ENCODE measurements around the gene DNAH3.

Gene DNAH3

GRCh38 chr16:20905576-20905975 is 245.1 kb downstream of the DNAH3 start:
- Histone ChIP-seq H3K27me3 (ENCODE audit: insufficient read depth, poor library complexity, severe bottlenecking) (no peaks in the 10 kb centered on the region), H3K27ac (replicated peaks) (peak overlapping the region; percentile 75), H3K4me3 (replicated peaks; ENCODE audit: insufficient read depth, low read length) (no peak overlapping the region)
- TF ChIP-seq POLR2AphosphoS5 (IDR thresholded peaks at IDR 0.05; ENCODE audit: low read depth) (no peak), REST (IDR thresholded peaks at IDR 0.05; ENCODE audit: insufficient replicate concordance, low read depth) (no peak), GABPA (IDR thresholded peaks at IDR 0.05; ENCODE audit: low read depth) (no peak), SPI1 (IDR thresholded peaks at IDR 0.05; ENCODE audit: borderline replicate concordance, low read depth) (no peak)
- TF ChIP-seq, protein P1, sequence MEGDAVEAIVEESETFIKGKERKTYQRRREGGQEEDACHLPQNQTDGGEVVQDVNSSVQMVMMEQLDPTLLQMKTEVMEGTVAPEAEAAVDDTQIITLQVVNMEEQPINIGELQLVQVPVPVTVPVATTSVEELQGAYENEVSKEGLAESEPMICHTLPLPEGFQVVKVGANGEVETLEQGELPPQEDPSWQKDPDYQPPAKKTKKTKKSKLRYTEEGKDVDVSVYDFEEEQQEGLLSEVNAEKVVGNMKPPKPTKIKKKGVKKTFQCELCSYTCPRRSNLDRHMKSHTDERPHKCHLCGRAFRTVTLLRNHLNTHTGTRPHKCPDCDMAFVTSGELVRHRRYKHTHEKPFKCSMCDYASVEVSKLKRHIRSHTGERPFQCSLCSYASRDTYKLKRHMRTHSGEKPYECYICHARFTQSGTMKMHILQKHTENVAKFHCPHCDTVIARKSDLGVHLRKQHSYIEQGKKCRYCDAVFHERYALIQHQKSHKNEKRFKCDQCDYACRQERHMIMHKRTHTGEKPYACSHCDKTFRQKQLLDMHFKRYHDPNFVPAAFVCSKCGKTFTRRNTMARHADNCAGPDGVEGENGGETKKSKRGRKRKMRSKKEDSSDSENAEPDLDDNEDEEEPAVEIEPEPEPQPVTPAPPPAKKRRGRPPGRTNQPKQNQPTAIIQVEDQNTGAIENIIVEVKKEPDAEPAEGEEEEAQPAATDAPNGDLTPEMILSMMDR (IDR thresholded peaks at IDR 0.05; ENCODE audit: insufficient read depth, low read length): no peak
- DNase-seq (ENCODE audit: low read depth in 1 of 2, low spot score in 1 of 2): no peak

DNA sequence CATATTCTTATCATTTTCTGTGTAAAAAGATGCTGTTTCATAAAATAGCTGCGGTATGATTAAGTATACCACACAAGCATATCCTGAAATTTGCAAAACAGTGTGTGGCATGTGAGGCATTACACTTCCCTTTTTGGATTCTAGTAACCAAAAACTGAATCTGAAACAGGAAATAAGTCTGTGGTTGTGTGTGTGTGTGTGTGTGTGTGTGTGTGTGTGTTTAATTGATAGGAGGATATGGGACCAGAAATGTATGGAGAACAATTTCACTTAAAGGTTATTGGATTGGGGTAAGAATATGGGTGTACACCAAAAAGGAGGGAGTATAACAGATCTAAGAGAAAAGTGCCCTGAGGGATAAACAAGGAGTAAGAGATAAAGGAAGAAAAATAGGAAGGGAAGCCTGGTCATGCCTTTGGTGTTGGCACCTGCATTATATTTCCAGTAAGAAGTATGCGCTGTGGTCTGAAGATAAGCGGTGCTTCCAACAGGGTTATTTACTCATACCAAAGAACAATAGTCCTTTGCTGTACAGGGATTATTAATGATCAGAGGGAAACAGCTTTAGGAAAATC is 246.1 kb downstream of the DNAH3 start:
- TF ChIP-seq GABPA (IDR thresholded peaks at IDR 0.05; ENCODE audit: low read depth) (peak; percentile 70), SPI1 (IDR thresholded peaks at IDR 0.05; ENCODE audit: borderline replicate concordance, low read depth) (peak; percentile 99), POLR2AphosphoS5 (IDR thresholded peaks at IDR 0.05; ENCODE audit: low read depth) (peak; percentile 87), REST (IDR thresholded peaks at IDR 0.05; ENCODE audit: insufficient replicate concordance, low read depth) (no peak)
- TF ChIP-seq, protein P1 (IDR thresholded peaks at IDR 0.05; ENCODE audit: insufficient read depth, low read length): no peak
- Histone ChIP-seq H3K27me3 (ENCODE audit: insufficient read depth, poor library complexity, severe bottlenecking) (no peaks in the 10 kb centered on the region), H3K27ac (replicated peaks) (peak overlapping the region; percentile 75), H3K4me3 (replicated peaks; ENCODE audit: insufficient read depth, low read length) (no peak overlapping the region)
- peak; percentile 66 to 85 for DNase-seq (ENCODE audit: low read depth in 1 of 2, low spot score in 1 of 2)

GRCh38 chr16:20903899-20904506 is 246.6 kb downstream of the DNAH3 start:
- Histone ChIP-seq H3K27ac (replicated peaks) (peak overlapping the region; percentile 75), H3K27me3 (ENCODE audit: insufficient read depth, poor library complexity, severe bottlenecking) (no peaks in the 10 kb centered on the region), H3K4me3 (replicated peaks; ENCODE audit: insufficient read depth, low read length) (no peak overlapping the region)
- TF ChIP-seq GABPA (IDR thresholded peaks at IDR 0.05; ENCODE audit: low read depth): no peak
- no peak for TF ChIP-seq REST (IDR thresholded peaks at IDR 0.05; ENCODE audit: insufficient replicate concordance, low read depth)
- no peak for TF ChIP-seq SPI1 (IDR thresholded peaks at IDR 0.05; ENCODE audit: borderline replicate concordance, low read depth)
- no peak for TF ChIP-seq POLR2AphosphoS5 (IDR thresholded peaks at IDR 0.05; ENCODE audit: low read depth)
- TF ChIP-seq, protein P1 (IDR thresholded peaks at IDR 0.05; ENCODE audit: insufficient read depth, low read length): no peak
- no peak for DNase-seq (ENCODE audit: low read depth in 1 of 2, low spot score in 1 of 2)

Measured in HL-60 (cell line).